Calu3 (cell line): ENCODE data around the gene RPP21. TPM values are rescaled to one million over a fixed set of nuclear protein-coding genes. Genes with fewer than 3 reads are reported as not detected.

ENCODE experiments used
- BruUV-seq: library from RNA; stranded (reverse); fragments of 400-500 nt; replicated peaks from 2 replicates; lab custom pipeline; 2021; lab: Mats Ljungman, UMichigan
- CTCF ChIA-PET: fragments of 300-600 bp; sonication (Branson Sonifier 250); formaldehyde crosslinking; loops from one replicate; lab custom pipeline; 2022; ENCODE audit warnings: antibody characterized with exemption; lab: Charles Lee
- DNase-seq: peaks from one replicate; pipeline ENCODE4 v3.0.0; 2022
- H3K27ac Mint-ChIP-seq: one replicate; pipeline ENCODE4 v1.8.0; 2022; ENCODE audit warnings: mixed read lengths; ENCODE audit not compliant: unreplicated experiment
- H3K27me3 Mint-ChIP-seq: one replicate; pipeline ENCODE4 v1.8.0; 2022; ENCODE audit warnings: mixed read lengths; ENCODE audit not compliant: unreplicated experiment
- H3K36me3 Mint-ChIP-seq: one replicate; pipeline ENCODE4 v1.8.0; 2022; ENCODE audit warnings: mild to moderate bottlenecking, moderate library complexity, mixed read lengths; ENCODE audit not compliant: insufficient read depth, unreplicated experiment
- H3K4me1 Mint-ChIP-seq: one replicate; pipeline ENCODE4 v1.8.0; 2022; ENCODE audit warnings: mild to moderate bottlenecking, low read depth, mixed read lengths; ENCODE audit not compliant: unreplicated experiment
- H3K4me3 Mint-ChIP-seq: one replicate; pipeline ENCODE4 v1.8.0; 2022; ENCODE audit warnings: mild to moderate bottlenecking, low read depth, moderate library complexity, mixed read lengths; ENCODE audit not compliant: unreplicated experiment
- H3K9me3 Mint-ChIP-seq: one replicate; pipeline ENCODE4 v1.8.0; 2022; ENCODE audit warnings: low read depth, mixed read lengths; ENCODE audit not compliant: unreplicated experiment
- CTCF ChIP-seq: fragments of 200-600 bp; IDR thresholded peaks from one replicate; pipeline ENCODE4 v1.8.0; 2022; ENCODE audit warnings: antibody characterized with exemption; ENCODE audit not compliant: unreplicated experiment
- intact Hi-C: fragments of 100-400 bp; cut with micrococcal nuclease; formaldehyde crosslinking; loops from one replicate; pipeline ENCODE4 v1.10.0; 2022; ENCODE audit not compliant: unreplicated experiment
- total RNA-seq: library from RNA; stranded (reverse); gene quantifications from 2 replicates; pipeline ENCODE4 v1.2.3, GENCODE V29; 2022

Gene RPP21
- total RNA-seq, 1 experiment from 2014 or later, result 64.2 TPM

- Mint-ChIP-seq H3K4me3 (no peak overlapping the region), H3K4me1 (no peaks in the 10 kb centered on the region), H3K27ac (no peak overlapping the region), H3K27me3 (peaks cover 100% of the 10 kb centered on the region), H3K36me3 (no peaks in the 10 kb centered on the region), H3K9me3 (no peaks in the 10 kb centered on the region)
- BruUV-seq, result no TSS peak
- no peak for DNase-seq
- CTCF ChIA-PET, result no interaction called here
- TF ChIP-seq CTCF, result no peak
- intact Hi-C loops, result no loop called here
Measured at GRCh38 chr6:30386166-30386565, 41.2 kb downstream of the RPP21 start.

GRCh38 chr6:30391240-30391639, 46.3 kb downstream of the RPP21 start:
- intact Hi-C loops, result no loop called here
- no peak for TF ChIP-seq CTCF
- Mint-ChIP-seq H3K9me3 (no peaks in the 10 kb centered on the region), H3K4me1 (no peaks in the 10 kb centered on the region), H3K36me3 (no peaks in the 10 kb centered on the region), H3K27ac (no peak overlapping the region), H3K4me3 (no peak overlapping the region), H3K27me3 (peaks cover 94% of the 10 kb centered on the region)
- DNase-seq, result no peak
- CTCF ChIA-PET, result no interaction called here
- no TSS peak for BruUV-seq

- no TSS peak for BruUV-seq
- Mint-ChIP-seq H3K4me3 (no peak overlapping the region), H3K27ac (no peak overlapping the region), H3K4me1 (no peaks in the 10 kb centered on the region), H3K9me3 (no peaks in the 10 kb centered on the region), H3K36me3 (no peaks in the 10 kb centered on the region), H3K27me3 (peaks cover 93% of the 10 kb centered on the region)
- intact Hi-C loops, result no loop called here
- DNase-seq, result peak; percentile 36
- CTCF ChIA-PET, result interaction anchor here (0.8 to 1.4 kb wide), 3 partner anchors 20 to 177 kb away, joined by 3 read pairs; no protein-coding TSS in a partner anchor
- TF ChIP-seq CTCF, result no peak
Measured at GRCh38 chr6:30394139-30394538, 49.2 kb downstream of the RPP21 start.

Other genes starting within 250 kb of the RPP21 start
- 161 and 181 TPM in 2 replicates for gene TRIM31, start 232.1 kb upstream of the RPP21 start, total RNA-seq
- 0.29 TPM in 1 of 2 replicates, not detected in the other for gene TRIM40, start 209.0 kb upstream of the RPP21 start, total RNA-seq
- gene TRIM10, start 183.9 kb upstream of the RPP21 start, total RNA-seq, result 1.8 and 2.7 TPM in 2 replicates
- 11.8 and 13.5 TPM in 2 replicates for gene TRIM15, start 181.6 kb upstream of the RPP21 start, total RNA-seq
- gene TRIM26, start 131.8 kb upstream of the RPP21 start, total RNA-seq, result 89.9 and 118 TPM in 2 replicates
- gene TRIM39, start 18.2 kb upstream of the RPP21 start, total RNA-seq, result 22.0 and 22.3 TPM in 2 replicates
- 161 and 230 TPM in 2 replicates for gene HLA-E, start 144.4 kb downstream of the RPP21 start, total RNA-seq
- gene GNL1, start 211.3 kb downstream of the RPP21 start, total RNA-seq, result 68.4 and 81.3 TPM in 2 replicates
- 21.0 and 21.5 TPM in 2 replicates for gene PRR3, start 212.1 kb downstream of the RPP21 start, total RNA-seq
- gene ABCF1, start 226.3 kb downstream of the RPP21 start, total RNA-seq, result 88.3 and 92.4 TPM in 2 replicates